ENCODE measurements around the gene RTCA. TPM values are rescaled to one million over a fixed set of nuclear protein-coding genes. Genes with fewer than 3 reads are reported as not detected.

The RTCA gene
- 31.1 and 35.3 TPM in 2 replicates for total RNA-seq

GRCh38 chr1:100265931-100266740 lies at the start of gene RTCA:
Gene RTCA, plus strand, starts transcription at chr1:100266216. Its CDS starts 160 bp downstream, at chr1:100266376.

GRCh38 chr1:100249537-100250257 lies 16.3 kb upstream of the RTCA start, which contains the start of gene DBT:
Gene DBT, minus strand, starts transcription at chr1:100249834. Its CDS starts 14 bp downstream, at chr1:100249820.

Other genes starting within 250 kb of the RTCA start
- gene SASS6, start 133.3 kb upstream of the RTCA start, total RNA-seq, result 3.0 and 4.5 TPM in 2 replicates
- gene TRMT13, start 133.1 kb upstream of the RTCA start, total RNA-seq, result 3.4 and 10.4 TPM in 2 replicates
- gene LRRC39, start 88.0 kb upstream of the RTCA start, total RNA-seq, result not detected in 2 replicates
- 4.0 and 5.9 TPM in 2 replicates for gene DBT, start 16.4 kb upstream of the RTCA start, total RNA-seq
- gene CDC14A, start 86.3 kb downstream of the RTCA start, total RNA-seq, result 1.3 and 1.9 TPM in 2 replicates

Measured in hair follicular keratinocyte (primary cell).